Spinal cord (tissue), 10 donors: ENCODE measurements around the gene ODAPH. TPM values are rescaled to one million over a fixed set of nuclear protein-coding genes. Genes with fewer than 3 reads are reported as not detected.
"Not testable (repeated sequence)": the region's sequence is repeated elsewhere in the genome, so short reads cannot be mapped to it uniquely, and the experiment has no call there.

Source experiments
- DNase-seq, 6 donors: peaks; one replicate each; pipeline versions ENCODE4 v3.0.0 to v3.0.0-alpha.2; 2013 to 2015; ENCODE audit warnings: low spot score in 6 of 6, low read depth in 4 of 6
- H3K27ac ChIP-seq: one replicate; pipeline ENCODE4 v1.5.1; 2013; ENCODE audit warnings: low read depth, low read length, control low read depth
- H3K27me3 ChIP-seq: one replicate; pipeline ENCODE4 v1.6.1; 2013; ENCODE audit warnings: low read length; ENCODE audit not compliant: control insufficient read depth, insufficient read depth
- H3K36me3 ChIP-seq: one replicate; pipeline ENCODE4 v1.6.1; 2013; ENCODE audit warnings: low read length; ENCODE audit not compliant: control insufficient read depth, insufficient read depth
- H3K4me1 ChIP-seq: one replicate; pipeline ENCODE4 v1.6.1; 2013; ENCODE audit warnings: low read length; ENCODE audit not compliant: control insufficient read depth, insufficient read depth
- H3K4me3 ChIP-seq: one replicate; pipeline ENCODE4 v1.5.1; 2013; ENCODE audit warnings: low read depth, low read length, control low read depth
- H3K9me3 ChIP-seq: one replicate; pipeline ENCODE4 v1.6.1; 2013; ENCODE audit warnings: low read length; ENCODE audit not compliant: control insufficient read depth, insufficient read depth
- WGBS: methylation state at CpG from one replicate; pipeline ENCODE4 v1.1.5; 2013; ENCODE audit warnings: missing lambda C conversion rate; ENCODE audit not compliant: insufficient coverage; 5-methylcytosine and 5-hydroxymethylcytosine counted together
- polyA plus RNA-seq, 2 donors: library from polyadenylated mRNA; unstranded; fragments of 120-200 nt; gene quantifications; one replicate each; pipeline ENCODE4 v1.2.1, GENCODE V29; 2013; ENCODE audit not compliant: insufficient read length in 2 of 2
- total RNA-seq, 2 donors: library from RNA; depleted of rRNA in 1 of 2; stranded (reverse); fragments of 120-200 nt in 1 of 2; fragments of >200 nt in 1 of 2; gene quantifications; one replicate each; pipeline versions ENCODE4 v1.2.3 to v1.2.4, GENCODE V29; 2013 to 2014
- donor health status: healthy.

ODAPH gene
- total and polyA plus RNA-seq, 4 donors, result 0.19 to 0.45 TPM; not detected in 2

- 100% methylated on average over 1 of the region's 7 CpGs for WGBS
- H3K27ac ChIP-seq, H3K9me3 ChIP-seq, H3K36me3 ChIP-seq, H3K4me1 ChIP-seq, H3K4me3 ChIP-seq, H3K27me3 ChIP-seq, DNase-seq: not testable (repeated sequence)
Observed at GRCh38 chr4:75519452-75519851, 36.4 kb upstream of the ODAPH start.

- Histone ChIP-seq H3K27ac (no peak overlapping the region), H3K27me3 (no peaks in the 10 kb centered on the region), H3K9me3 (no peaks in the 10 kb centered on the region), H3K4me3 (no peak overlapping the region), H3K4me1 (no peaks in the 10 kb centered on the region), H3K36me3 (peaks cover 11% of the 10 kb centered on the region)
- no peak for DNase-seq
- WGBS, result no CpG with 5 or more reads among the region's 1 CpG
Observed at GRCh38 chr4:75525086-75525485, 30.8 kb upstream of the ODAPH start.

DNA sequence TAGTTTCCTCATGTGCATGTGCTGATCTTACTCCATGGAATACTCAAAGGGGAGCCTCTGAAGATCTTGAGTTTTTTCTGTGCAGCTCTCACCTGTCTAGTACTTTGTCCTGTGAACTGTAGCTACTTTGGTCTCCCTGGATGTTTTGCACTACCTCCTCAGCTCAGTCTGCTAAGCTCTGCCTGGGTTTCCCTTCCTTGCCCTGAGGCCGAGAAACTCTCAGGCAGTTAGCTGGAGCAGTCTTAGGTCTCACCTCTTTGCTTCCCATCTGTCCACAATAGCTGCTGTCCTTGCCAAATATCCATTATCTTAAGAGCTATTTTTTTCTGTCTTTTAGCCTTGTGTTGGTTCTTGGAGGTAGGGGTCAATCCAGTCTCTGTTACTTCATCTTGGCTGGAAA lies 30.0 kb upstream of the ODAPH start:
- WGBS, result 100% methylated on average over 1 of the region's 1 CpG
- Histone ChIP-seq H3K27ac (no peak overlapping the region), H3K9me3 (no peaks in the 10 kb centered on the region), H3K4me1 (no peaks in the 10 kb centered on the region), H3K4me3 (no peak overlapping the region), H3K36me3 (peaks cover 12% of the 10 kb centered on the region), H3K27me3 (no peaks in the 10 kb centered on the region)
- no peak for DNase-seq

GRCh38 chr4:75527482-75527881 lies 28.4 kb upstream of the ODAPH start:
- H3K36me3 ChIP-seq, result peaks cover 12% of the 10 kb centered on the region
- H3K4me1 ChIP-seq, result no peaks in the 10 kb centered on the region
- H3K27me3 ChIP-seq, result no peaks in the 10 kb centered on the region
- no peak overlapping the region for H3K4me3 ChIP-seq
- DNase-seq, result no peak
- no peak overlapping the region for H3K27ac ChIP-seq
- H3K9me3 ChIP-seq, result no peaks in the 10 kb centered on the region

GRCh38 chr4:75530556-75531322 lies 25.1 kb upstream of the ODAPH start:
- Histone ChIP-seq H3K36me3 (peaks cover 8% of the 10 kb centered on the region), H3K9me3 (peaks cover 1% of the 10 kb centered on the region), H3K27ac (no peak overlapping the region), H3K4me1 (no peaks in the 10 kb centered on the region), H3K4me3 (no peak overlapping the region), H3K27me3 (no peaks in the 10 kb centered on the region)
- DNase-seq, result no peak
- 100% methylated on average over 1 of the region's 2 CpGs for WGBS

GRCh38 chr4:75531536-75532143 lies 24.2 kb upstream of the ODAPH start:
- H3K9me3 ChIP-seq, H3K4me3 ChIP-seq, H3K4me1 ChIP-seq, H3K27ac ChIP-seq, H3K36me3 ChIP-seq, H3K27me3 ChIP-seq, DNase-seq: not testable (repeated sequence)
- 100% methylated on average over 3 of the region's 7 CpGs for WGBS

GRCh38 chr4:75533339-75533887 lies 22.5 kb upstream of the ODAPH start:
- 100% methylated on average over 2 of the region's 4 CpGs for WGBS
- not testable (repeated sequence) for H3K4me1 ChIP-seq, DNase-seq, H3K9me3 ChIP-seq, H3K27ac ChIP-seq, H3K36me3 ChIP-seq, H3K27me3 ChIP-seq, H3K4me3 ChIP-seq

GRCh38 chr4:75533926-75534325 lies 21.9 kb upstream of the ODAPH start:
- not testable (repeated sequence) for H3K4me1 ChIP-seq, H3K27ac ChIP-seq, H3K9me3 ChIP-seq, DNase-seq, H3K4me3 ChIP-seq, H3K36me3 ChIP-seq, H3K27me3 ChIP-seq

- not testable (repeated sequence) for H3K4me3 ChIP-seq, H3K27me3 ChIP-seq, H3K4me1 ChIP-seq, H3K36me3 ChIP-seq, H3K9me3 ChIP-seq, DNase-seq, H3K27ac ChIP-seq
- 84% methylated on average over 4 of the region's 6 CpGs for WGBS
Observed at GRCh38 chr4:75537308-75537707, 18.6 kb upstream of the ODAPH start.

- Histone ChIP-seq H3K4me3 (no peak overlapping the region), H3K4me1 (no peaks in the 10 kb centered on the region), H3K36me3 (peaks cover 8% of the 10 kb centered on the region), H3K27me3 (no peaks in the 10 kb centered on the region), H3K27ac (no peak overlapping the region), H3K9me3 (no peaks in the 10 kb centered on the region)
- DNase-seq, result no peak
Observed at GRCh38 chr4:75542824-75543223, 13.0 kb upstream of the ODAPH start.
